HG03575 (cell line): ENCODE results near the gene KCNJ14.

ENCODE experiments used
- ATAC-seq: cut with Tn5 transposase; IDR thresholded peaks from one replicate; pipeline ENCODE4 v1.9.1; 2021; ENCODE audit not compliant: unreplicated experiment, insufficient number of reproducible peaks, low FRiP score; ENCODE audit errors: extremely low read depth

KCNJ14 gene

GRCh38 chr19:48514123-48514458, 58.7 kb downstream of the KCNJ14 start:
- no peak for ATAC-seq

- ATAC-seq: no peak
These were observed 61.2 kb downstream of the KCNJ14 start for GRCh38 chr19:48516536-48516935.
